ENCODE data around the gene PTPRD. TPM values are rescaled to one million over a fixed set of nuclear protein-coding genes. Genes with fewer than 3 reads are reported as not detected.

Gene PTPRD
- total RNA-seq, 1 experiment from 2014 or later = not detected

DNA sequence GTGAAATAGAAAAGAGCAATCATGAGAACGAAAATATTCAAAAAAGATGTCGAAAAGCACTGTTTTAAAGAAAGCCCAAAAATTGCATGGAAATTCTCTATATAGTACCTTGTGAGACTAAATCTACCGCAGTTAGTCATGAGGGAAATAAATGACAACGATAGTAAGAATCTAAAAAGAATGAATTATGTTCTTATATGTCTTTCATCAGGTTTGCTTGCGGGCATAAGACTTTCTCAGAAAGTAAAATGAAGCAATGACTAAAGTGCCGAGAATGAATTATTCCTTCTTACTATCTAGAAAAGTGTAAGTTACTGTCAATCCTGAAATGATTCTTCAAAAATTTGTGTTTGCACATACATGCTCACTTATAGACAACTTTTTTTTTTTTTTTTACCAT is 26.4 kb downstream of the PTPRD start:
- H3K9me3 ChIP-seq (ENCODE audit: low read depth, low read length, poor library complexity, severe bottlenecking) = no peaks in the 10 kb centered on the region
- no peak for DNase-seq (ENCODE audit: low spot score)
- ChIA-PET POLR2A (ENCODE audit: low non-redundant PET) (no interaction called here), CTCF (no interaction called here)
- no peak overlapping the region for H3K27ac ChIP-seq (ENCODE audit: low read depth, low read length, poor library complexity, severe bottlenecking)
- no peaks in the 10 kb centered on the region for H3K36me3 ChIP-seq (ENCODE audit: insufficient read depth, low read length, poor library complexity, severe bottlenecking)
- BruUV-seq (replicated peaks) = no TSS peak
- H3K4me3 ChIP-seq (ENCODE audit: low read depth, low read length, poor library complexity, severe bottlenecking) = no peak overlapping the region
- no peaks in the 10 kb centered on the region for H3K27me3 ChIP-seq (replicated peaks; ENCODE audit: insufficient read depth, low read depth, low read length, poor library complexity)
- TF ChIP-seq EZH2 (IDR thresholded peaks at IDR 0.05; ENCODE audit: borderline replicate concordance, low read depth, low read length, poor library complexity, severe bottlenecking) = no peak
- TF ChIP-seq CTCF (conservative IDR thresholded peaks at IDR 0.05; ENCODE audit: low read depth, low read length) = no peak
- intact Hi-C loops (cut with micrococcal nuclease; ENCODE audit: unreplicated experiment) = no loop called here
- H3K4me1 ChIP-seq (ENCODE audit: insufficient read depth, low read length, poor library complexity, severe bottlenecking) = no peaks in the 10 kb centered on the region

GRCh38 chr9:10571699-10572098 is 41.1 kb downstream of the PTPRD start:
- CTCF ChIA-PET = no interaction called here
- no peaks in the 10 kb centered on the region for H3K36me3 ChIP-seq (ENCODE audit: insufficient read depth, low read length, poor library complexity, severe bottlenecking)

GRCh38 chr9:10566848-10567247 is 46.0 kb downstream of the PTPRD start:
- no peak overlapping the region for H3K27ac ChIP-seq (ENCODE audit: low read depth, low read length, poor library complexity, severe bottlenecking)
- no peak for DNase-seq (ENCODE audit: low spot score)
- H3K4me1 ChIP-seq (ENCODE audit: insufficient read depth, low read length, poor library complexity, severe bottlenecking) = no peaks in the 10 kb centered on the region
- BruUV-seq (replicated peaks) = no TSS peak
- H3K36me3 ChIP-seq (ENCODE audit: insufficient read depth, low read length, poor library complexity, severe bottlenecking) = no peaks in the 10 kb centered on the region
- ChIA-PET POLR2A (ENCODE audit: low non-redundant PET) (no interaction called here), CTCF (no interaction called here)
- TF ChIP-seq EZH2 (IDR thresholded peaks at IDR 0.05; ENCODE audit: borderline replicate concordance, low read depth, low read length, poor library complexity, severe bottlenecking) (no peak), CTCF (conservative IDR thresholded peaks at IDR 0.05; ENCODE audit: low read depth, low read length) (no peak)
- no peaks in the 10 kb centered on the region for H3K9me3 ChIP-seq (ENCODE audit: low read depth, low read length, poor library complexity, severe bottlenecking)
- no peaks in the 10 kb centered on the region for H3K27me3 ChIP-seq (replicated peaks; ENCODE audit: insufficient read depth, low read depth, low read length, poor library complexity)
- H3K4me3 ChIP-seq (ENCODE audit: low read depth, low read length, poor library complexity, severe bottlenecking) = no peak overlapping the region
- intact Hi-C loops (cut with micrococcal nuclease; ENCODE audit: unreplicated experiment) = no loop called here

More at GRCh38 chr9:10571699-10572098, 41.1 kb downstream of the PTPRD start:
- Histone ChIP-seq H3K9me3 (ENCODE audit: low read depth, low read length, poor library complexity, severe bottlenecking) (no peaks in the 10 kb centered on the region), H3K4me3 (ENCODE audit: low read depth, low read length, poor library complexity, severe bottlenecking) (no peak overlapping the region), H3K4me1 (ENCODE audit: insufficient read depth, low read length, poor library complexity, severe bottlenecking) (no peaks in the 10 kb centered on the region), H3K27me3 (replicated peaks; ENCODE audit: insufficient read depth, low read depth, low read length, poor library complexity) (no peaks in the 10 kb centered on the region), H3K27ac (ENCODE audit: low read depth, low read length, poor library complexity, severe bottlenecking) (no peak overlapping the region)
- intact Hi-C loops (cut with micrococcal nuclease; ENCODE audit: unreplicated experiment) = no loop called here
- DNase-seq (ENCODE audit: low spot score) = no peak
- POLR2A ChIA-PET (ENCODE audit: low non-redundant PET) = no interaction called here
- TF ChIP-seq EZH2 (IDR thresholded peaks at IDR 0.05; ENCODE audit: borderline replicate concordance, low read depth, low read length, poor library complexity, severe bottlenecking) = no peak
- no TSS peak for BruUV-seq (replicated peaks)

DNA sequence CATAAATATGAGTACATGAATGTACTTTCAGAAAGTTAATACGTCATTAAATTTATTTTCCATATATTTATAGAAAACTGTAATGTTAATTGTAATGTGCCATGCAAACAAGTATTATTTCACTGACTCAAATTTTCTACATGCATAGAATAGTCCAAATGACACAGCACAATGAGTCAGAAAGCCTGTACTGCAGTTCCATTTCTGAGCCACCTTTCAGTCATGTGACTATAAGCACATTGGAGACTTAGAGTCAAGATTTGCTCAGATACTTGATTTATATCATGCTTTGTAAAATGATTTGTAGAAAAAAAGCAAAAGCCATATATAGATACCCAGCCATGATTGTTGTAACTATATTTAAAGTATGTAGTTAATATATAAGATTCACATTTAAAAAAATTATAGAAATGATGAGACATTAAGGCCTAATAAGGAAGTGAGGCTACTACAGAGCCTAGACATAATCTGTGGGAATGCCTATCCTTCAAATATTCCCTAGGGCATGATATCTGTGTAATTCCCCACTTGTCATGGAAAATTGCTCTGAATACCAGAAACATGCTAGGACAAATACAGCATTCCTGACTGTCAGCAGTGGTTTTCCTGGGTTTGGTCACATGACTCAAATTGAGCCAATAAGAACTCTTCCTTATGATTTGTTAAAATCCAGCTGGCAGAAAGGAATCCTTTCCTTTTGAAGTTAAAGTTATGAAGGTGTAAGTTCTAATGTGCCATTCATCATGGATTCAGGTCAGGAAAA is 50.0 kb downstream of the PTPRD start:
- BruUV-seq (replicated peaks) = no TSS peak

More for the DNA sequence above, 50.0 kb downstream of the PTPRD start:
- Histone ChIP-seq H3K4me1 (ENCODE audit: insufficient read depth, low read length, poor library complexity, severe bottlenecking) (no peaks in the 10 kb centered on the region), H3K27ac (ENCODE audit: low read depth, low read length, poor library complexity, severe bottlenecking) (no peak overlapping the region), H3K36me3 (ENCODE audit: insufficient read depth, low read length, poor library complexity, severe bottlenecking) (no peaks in the 10 kb centered on the region), H3K4me3 (ENCODE audit: low read depth, low read length, poor library complexity, severe bottlenecking) (no peak overlapping the region), H3K27me3 (replicated peaks; ENCODE audit: insufficient read depth, low read depth, low read length, poor library complexity) (no peaks in the 10 kb centered on the region), H3K9me3 (ENCODE audit: low read depth, low read length, poor library complexity, severe bottlenecking) (no peaks in the 10 kb centered on the region)
- POLR2A ChIA-PET (ENCODE audit: low non-redundant PET) = no interaction called here
- intact Hi-C loops (cut with micrococcal nuclease; ENCODE audit: unreplicated experiment) = no loop called here
- DNase-seq (ENCODE audit: low spot score) = peak; percentile 1
- TF ChIP-seq CTCF (conservative IDR thresholded peaks at IDR 0.05; ENCODE audit: low read depth, low read length) = no peak
- CTCF ChIA-PET = no interaction called here
